ENCODE results near the gene KDM1B.

Gene KDM1B

GRCh38 chr6:18154507-18155149 lies 594 bp upstream of the KDM1B start, which contains the start of gene TPMT:
TSS of gene TPMT (minus strand) at chr6:18155077. CDS start at chr6:18149127, 5,950 bp downstream.
- TF ChIP-seq POLR2AphosphoS5 (IDR thresholded peaks at IDR 0.05; ENCODE audit: low read depth, low read length) (no peak; the same call in 1 of the 2 replicates), TAF1 (IDR thresholded peaks at IDR 0.05; ENCODE audit: borderline replicate concordance, insufficient read depth, low read length) (peak; percentile 34; the same call in 1 of the 2 replicates), FOXP2 (optimal IDR thresholded peaks at IDR 0.05; ENCODE audit: borderline replicate concordance, extremely low read depth, extremely low read length, insufficient read depth) (no peak)

GRCh38 chr6:18155864-18156421 lies 721 bp downstream of the KDM1B start:
- no peak for TF ChIP-seq POLR2AphosphoS5 (IDR thresholded peaks at IDR 0.05; ENCODE audit: low read depth, low read length)
- TF ChIP-seq SIN3A (IDR thresholded peaks at IDR 0.05; ENCODE audit: borderline replicate concordance, insufficient read depth, low read length): no peak
- TF ChIP-seq REST (IDR thresholded peaks at IDR 0.05; ENCODE audit: insufficient read depth in 1 of 2, low read depth in 2 of 2, low read length in 2 of 2): no peak
- TF ChIP-seq TAF1 (IDR thresholded peaks at IDR 0.05; ENCODE audit: borderline replicate concordance, insufficient read depth, low read length): no peak
- TF ChIP-seq FOXP2 (optimal IDR thresholded peaks at IDR 0.05; ENCODE audit: borderline replicate concordance, extremely low read depth, extremely low read length, insufficient read depth): no peak

GRCh38 chr6:18160911-18161310 lies 5.7 kb downstream of the KDM1B start:
- no peak for TF ChIP-seq FOXP2 (optimal IDR thresholded peaks at IDR 0.05; ENCODE audit: borderline replicate concordance, extremely low read depth, extremely low read length, insufficient read depth)
- TF ChIP-seq SIN3A (IDR thresholded peaks at IDR 0.05; ENCODE audit: borderline replicate concordance, insufficient read depth, low read length): no peak
- no peak for TF ChIP-seq REST (IDR thresholded peaks at IDR 0.05; ENCODE audit: insufficient read depth in 1 of 2, low read depth in 2 of 2, low read length in 2 of 2)
- TF ChIP-seq POLR2AphosphoS5 (IDR thresholded peaks at IDR 0.05; ENCODE audit: low read depth, low read length): no peak
- no peak for TF ChIP-seq TAF1 (IDR thresholded peaks at IDR 0.05; ENCODE audit: borderline replicate concordance, insufficient read depth, low read length)

- TF ChIP-seq POLR2AphosphoS5 (IDR thresholded peaks at IDR 0.05; ENCODE audit: low read depth, low read length): no peak
- TF ChIP-seq SIN3A (IDR thresholded peaks at IDR 0.05; ENCODE audit: borderline replicate concordance, insufficient read depth, low read length): no peak
- no peak for TF ChIP-seq FOXP2 (optimal IDR thresholded peaks at IDR 0.05; ENCODE audit: borderline replicate concordance, extremely low read depth, extremely low read length, insufficient read depth)
- no peak for TF ChIP-seq REST (IDR thresholded peaks at IDR 0.05; ENCODE audit: insufficient read depth in 1 of 2, low read depth in 2 of 2, low read length in 2 of 2)
- TF ChIP-seq TAF1 (IDR thresholded peaks at IDR 0.05; ENCODE audit: borderline replicate concordance, insufficient read depth, low read length): no peak
Measured at GRCh38 chr6:18161431-18161830, 6.2 kb downstream of the KDM1B start.

GRCh38 chr6:18162401-18162800 lies 7.2 kb downstream of the KDM1B start:
- no peak for TF ChIP-seq FOXP2 (optimal IDR thresholded peaks at IDR 0.05; ENCODE audit: borderline replicate concordance, extremely low read depth, extremely low read length, insufficient read depth)
- no peak for TF ChIP-seq REST (IDR thresholded peaks at IDR 0.05; ENCODE audit: insufficient read depth in 1 of 2, low read depth in 2 of 2, low read length in 2 of 2)
- no peak for TF ChIP-seq TAF1 (IDR thresholded peaks at IDR 0.05; ENCODE audit: borderline replicate concordance, insufficient read depth, low read length)
- TF ChIP-seq SIN3A (IDR thresholded peaks at IDR 0.05; ENCODE audit: borderline replicate concordance, insufficient read depth, low read length): no peak
- no peak for TF ChIP-seq POLR2AphosphoS5 (IDR thresholded peaks at IDR 0.05; ENCODE audit: low read depth, low read length)
